ELR (cell line): Measurements from ENCODE around the gene SMC3.
A peak's percentile ranks its signal among the peaks of the same experiment; 100 is the strongest.
"Not testable (repeated sequence)": the region's sequence is repeated elsewhere in the genome, so short reads cannot be mapped to it uniquely, and the experiment has no call there.

ENCODE experiments used
- DNase-seq: peaks from one replicate; pipeline ENCODE4 v3.0.0-alpha.2; 2015; ENCODE audit warnings: low read depth

The SMC3 gene

GRCh38 chr10:110623316-110623715 is 55.8 kb downstream of the SMC3 start:
- DNase-seq: not testable (repeated sequence)

GRCh38 chr10:110625356-110625894 is 57.9 kb downstream of the SMC3 start:
- DNase-seq: no peak

DNA sequence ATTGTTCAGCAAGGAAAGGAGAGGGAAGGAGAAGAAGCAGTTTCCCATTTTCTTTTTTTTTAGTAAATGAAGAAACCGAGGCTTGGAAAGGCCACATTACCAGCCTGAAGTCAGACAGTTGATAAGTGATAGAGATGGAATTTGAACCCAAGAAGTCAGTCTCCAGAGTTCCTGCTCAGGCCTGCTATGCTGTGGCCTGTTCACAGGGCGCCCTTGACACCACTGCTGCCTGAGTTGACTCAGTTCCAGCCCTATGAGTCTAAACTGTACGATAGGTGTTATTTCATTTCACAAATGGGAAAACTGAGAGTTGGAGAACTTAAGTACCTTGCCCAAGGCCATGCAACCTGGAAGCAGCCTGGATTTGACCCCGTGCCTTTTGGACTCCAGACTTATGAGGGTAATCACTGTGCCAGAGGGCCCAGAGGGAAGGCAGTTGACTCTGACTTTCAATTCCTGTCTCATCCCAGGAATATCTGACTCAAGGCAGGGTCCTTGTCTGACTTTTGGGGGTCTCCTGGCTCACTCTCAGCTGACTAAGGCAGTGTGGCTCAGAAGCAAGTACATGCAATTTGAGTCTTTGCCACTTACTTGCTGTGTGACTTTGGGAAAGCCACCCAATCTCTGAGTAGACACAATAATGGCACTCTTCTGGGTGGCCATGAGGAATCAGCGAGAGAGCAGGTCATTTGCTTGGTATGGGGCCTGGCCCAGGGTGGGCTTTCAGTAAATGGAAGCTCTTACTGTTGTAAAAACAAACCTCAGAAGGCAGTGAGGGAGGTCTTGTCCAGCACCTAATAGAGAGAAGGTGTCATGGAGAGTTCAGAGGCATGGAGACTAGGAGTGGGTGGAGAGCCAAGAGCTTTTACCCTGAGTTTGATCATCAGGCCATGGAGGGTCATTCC is 58.7 kb downstream of the SMC3 start:
- DNase-seq: no peak

DNA sequence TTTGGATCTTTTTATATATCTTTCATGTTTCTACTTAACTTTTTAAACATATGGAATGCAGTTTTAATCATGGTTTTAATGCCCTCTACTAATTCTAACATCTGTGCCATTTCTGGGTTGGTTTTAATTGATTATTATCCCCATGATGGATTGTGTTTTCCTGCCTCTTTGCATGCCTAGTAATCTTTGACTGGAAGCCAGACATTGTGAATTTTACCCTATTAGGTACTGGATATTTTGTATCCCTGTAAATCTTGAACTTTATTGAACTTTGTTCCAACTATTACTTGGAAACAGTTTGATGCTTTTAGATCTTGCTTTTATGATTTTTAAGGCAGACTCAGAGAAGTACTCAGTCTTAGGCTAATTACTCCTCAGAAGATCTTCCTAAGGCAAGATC is 60.7 kb downstream of the SMC3 start:
- DNase-seq: no peak

GRCh38 chr10:110629680-110630191 is 62.2 kb downstream of the SMC3 start:
- peak; percentile 75 for DNase-seq

GRCh38 chr10:110631934-110632333 is 64.4 kb downstream of the SMC3 start:
- DNase-seq: no peak

DNA sequence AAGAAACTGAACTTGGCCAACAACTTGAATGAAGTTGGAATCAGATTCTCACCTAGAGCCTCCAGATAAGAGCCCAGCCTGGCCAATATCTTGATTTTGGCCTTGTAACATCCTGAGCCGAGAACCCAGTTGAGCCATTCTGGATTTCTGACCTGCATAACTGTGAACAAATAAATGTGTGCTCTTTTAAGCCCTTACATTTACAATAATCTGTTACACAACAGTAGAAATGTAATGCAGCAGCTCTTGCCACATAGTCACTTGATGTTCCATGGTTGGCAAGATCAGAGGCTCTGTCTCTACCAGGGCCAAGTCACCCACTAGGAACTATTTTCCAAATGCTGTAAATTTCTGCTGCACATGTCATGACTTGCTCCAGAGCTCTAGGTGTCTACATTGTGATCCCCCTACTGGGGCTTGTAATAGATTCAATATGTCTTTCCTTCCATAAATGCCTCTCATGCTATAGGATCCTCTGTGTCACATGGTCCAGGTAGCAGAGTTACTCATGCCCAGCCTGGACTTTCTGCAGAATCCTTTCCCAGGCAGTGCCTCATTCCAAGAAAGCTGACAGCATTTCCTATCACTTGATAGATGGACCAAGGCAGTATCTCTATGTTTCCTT is 65.2 kb downstream of the SMC3 start:
- DNase-seq: peak; percentile 13

DNA sequence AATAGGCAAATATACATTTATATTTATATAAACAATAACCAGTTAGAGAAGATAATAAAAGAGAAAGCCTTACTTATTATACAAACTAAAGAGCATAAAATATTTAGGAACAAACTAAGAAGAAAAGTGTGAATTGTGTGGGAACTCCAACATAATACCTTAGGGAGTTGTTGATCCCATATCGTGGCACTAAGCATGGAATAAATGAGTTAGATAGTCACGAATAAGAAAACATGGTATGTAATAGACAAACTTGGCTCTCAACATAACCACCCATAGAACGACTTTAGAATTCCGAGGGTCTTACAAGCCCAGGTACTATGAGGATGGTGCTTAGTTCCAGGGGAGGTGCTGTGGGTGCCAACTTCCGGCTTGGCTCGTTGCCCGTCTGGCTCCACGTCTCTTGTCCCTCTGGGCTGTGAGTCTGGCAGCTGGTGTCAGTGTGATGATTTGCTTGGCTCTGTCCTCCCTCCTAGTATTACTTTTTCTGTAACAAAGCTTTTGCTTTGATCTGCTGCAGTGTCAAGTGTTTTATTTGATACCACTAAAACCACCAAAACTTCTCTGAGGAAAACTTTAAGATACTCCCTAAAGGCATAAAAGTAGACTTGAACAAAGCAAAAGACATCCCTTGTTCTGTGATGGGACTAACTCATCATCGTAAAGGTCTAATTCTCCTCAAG is 67.2 kb downstream of the SMC3 start:
- DNase-seq: no peak

GRCh38 chr10:110636572-110636931 is 69.1 kb downstream of the SMC3 start:
- no peak for DNase-seq

- DNase-seq: no peak
Observed at GRCh38 chr10:110636932-110637557, 69.5 kb downstream of the SMC3 start.

DNA sequence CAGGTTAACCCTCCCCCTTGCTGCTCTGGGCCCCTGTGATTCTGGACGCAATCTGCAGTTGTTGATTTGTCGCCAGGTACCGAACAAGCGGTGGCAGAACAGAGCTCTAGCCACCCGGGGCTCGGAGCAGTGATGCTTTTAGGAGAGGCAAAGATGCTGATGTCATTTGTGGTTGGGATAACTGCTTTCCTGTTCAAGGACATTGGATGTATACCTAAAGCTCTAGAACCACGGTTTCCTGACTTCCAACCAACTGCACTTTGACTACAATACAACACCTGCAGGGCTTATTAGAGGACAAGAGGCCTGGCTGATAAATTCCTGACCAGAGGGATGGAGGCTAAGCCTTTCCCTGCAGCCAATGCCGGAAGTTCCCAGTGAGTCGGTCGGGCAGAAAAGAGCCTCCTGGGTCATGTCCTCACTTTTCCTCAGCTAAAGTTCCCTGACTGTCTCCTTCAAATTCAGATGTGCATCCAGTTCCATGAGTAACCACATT is 70.1 kb downstream of the SMC3 start:
- peak; percentile 35 for DNase-seq

GRCh38 chr10:110638319-110638718 is 70.8 kb downstream of the SMC3 start:
- no peak for DNase-seq

GRCh38 chr10:110639046-110639445 is 71.6 kb downstream of the SMC3 start:
- DNase-seq: not testable (repeated sequence)

DNA sequence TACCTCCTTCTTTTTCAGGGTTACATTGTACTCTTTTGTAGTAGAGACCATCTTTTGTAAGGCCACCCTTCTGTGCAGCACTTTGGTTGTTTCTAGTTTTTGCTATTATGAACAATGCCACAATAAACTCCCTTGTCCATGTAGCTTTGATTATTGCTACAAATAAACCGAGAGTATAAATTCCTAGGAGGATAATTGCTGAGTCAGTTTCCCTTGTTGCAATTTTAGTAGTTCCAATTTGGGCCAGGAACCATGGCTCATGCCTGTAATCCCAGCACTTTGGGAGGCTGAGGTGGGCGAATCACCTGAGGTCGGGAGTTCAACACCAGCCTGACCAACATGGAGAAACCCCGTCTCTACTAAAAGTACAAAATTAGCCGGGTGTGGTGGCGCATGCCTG is 72.4 kb downstream of the SMC3 start:
- DNase-seq: not testable (repeated sequence)

- DNase-seq: peak; percentile 58
Observed at GRCh38 chr10:110641256-110641655, 73.8 kb downstream of the SMC3 start.

- no peak for DNase-seq
Observed at GRCh38 chr10:110642204-110643034, 74.9 kb downstream of the SMC3 start.

DNA sequence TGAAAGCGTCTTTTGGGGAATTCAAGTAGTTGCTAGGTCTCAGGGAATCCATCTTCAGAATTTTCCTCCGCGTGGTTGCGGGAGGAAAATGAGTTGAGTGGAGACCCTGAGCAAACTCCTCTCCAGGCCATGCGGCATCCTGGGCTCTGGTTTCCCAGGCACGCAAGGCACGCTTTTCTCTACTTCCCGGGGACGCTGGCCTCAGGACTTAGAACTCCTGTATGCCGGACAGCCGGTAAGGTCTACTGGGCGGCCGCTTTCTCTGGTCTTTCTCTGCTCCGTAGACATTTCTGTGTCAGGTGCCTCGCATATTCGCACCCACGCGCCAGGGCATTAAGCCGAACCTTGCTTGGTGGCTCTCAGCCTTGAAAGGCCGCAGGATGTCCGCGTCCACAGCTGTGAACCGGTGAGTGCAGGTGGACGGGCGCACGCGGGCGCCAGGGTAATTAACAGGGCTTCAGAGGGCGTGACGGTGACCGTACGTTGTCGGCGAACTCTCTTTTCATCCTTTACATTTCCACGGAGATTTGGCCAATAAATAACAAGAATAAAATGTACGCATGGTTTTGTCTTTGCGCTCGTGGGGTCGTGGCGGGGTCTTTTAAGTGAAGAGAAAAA is 75.6 kb downstream of the SMC3 start:
- DNase-seq: peak; percentile 15

DNA sequence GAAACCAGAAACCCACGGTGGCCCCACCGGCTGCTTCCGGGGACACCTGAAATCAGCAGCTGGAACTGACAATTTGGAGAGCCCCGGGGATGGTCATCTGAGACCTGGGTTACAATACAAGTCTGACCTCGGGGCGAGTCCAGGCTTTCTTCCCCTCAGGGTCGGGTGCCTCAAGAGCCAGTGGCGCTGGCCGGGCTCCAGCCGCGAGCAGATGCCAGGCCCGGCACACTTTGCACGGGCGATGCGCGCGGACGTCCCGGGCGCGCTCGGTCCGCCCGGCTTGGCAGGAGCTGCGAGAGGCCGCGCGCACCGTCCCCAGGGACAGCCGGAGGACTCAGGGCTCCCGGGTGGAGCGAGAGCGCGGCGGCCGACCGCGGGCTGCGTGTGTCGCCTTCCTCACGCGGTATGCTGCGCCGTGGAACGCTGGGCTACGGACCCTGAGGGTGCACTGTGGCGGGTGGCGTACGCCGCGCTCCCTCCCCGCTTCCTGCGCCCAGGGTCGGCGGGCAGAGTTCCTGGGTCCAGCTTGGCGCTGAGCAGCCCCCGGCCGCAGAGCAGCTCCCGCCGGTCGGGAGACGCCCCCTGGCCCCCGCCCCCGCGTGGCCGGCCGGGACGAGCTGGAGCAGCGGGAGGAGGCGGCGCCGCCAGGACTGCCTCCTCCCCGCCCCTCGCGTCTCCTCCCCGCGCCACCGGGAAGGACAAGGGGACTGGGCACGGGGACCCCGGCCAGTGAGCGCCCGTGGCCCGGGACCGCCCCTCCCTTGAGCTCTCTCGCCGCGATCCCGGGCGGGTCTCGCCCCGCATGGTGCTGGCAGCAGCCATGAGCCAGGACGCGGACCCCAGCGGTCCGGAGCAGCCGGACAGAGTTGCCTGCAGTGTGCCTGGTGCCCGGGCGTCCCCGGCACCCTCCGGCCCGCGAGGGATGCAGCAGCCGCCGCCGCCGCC is 76.4 kb downstream of the SMC3 start, which contains the start of gene RBM20:
TSS of gene RBM20 (plus strand) at position 684 of the 945 bp plus-strand sequence. CDS start at position 803, 119 bp downstream.
- DNase-seq: peak; percentile 50
